ENCODE data around the gene CNKSR2. TPM values are rescaled to one million over a fixed set of nuclear protein-coding genes. Genes with fewer than 3 reads are reported as not detected.

Gene CNKSR2
- total RNA-seq, 1 experiment from 2014 or later: not detected

GRCh38 chrX:21678048-21678612 is 303.9 kb downstream of the CNKSR2 start:
- Mint-ChIP-seq H3K27me3 (ENCODE audit: unreplicated experiment) (no peaks in the 10 kb centered on the region), H3K27ac (ENCODE audit: unreplicated experiment) (peak overlapping the region; percentile 27), H3K36me3 (ENCODE audit: insufficient read depth, unreplicated experiment) (peaks cover 8% of the 10 kb centered on the region), H3K9me3 (ENCODE audit: low read depth, unreplicated experiment) (no peaks in the 10 kb centered on the region), H3K4me1 (ENCODE audit: low read depth, unreplicated experiment) (peaks cover 36% of the 10 kb centered on the region), H3K4me3 (ENCODE audit: low read depth, unreplicated experiment) (no peak overlapping the region)
- intact Hi-C loops (cut with micrococcal nuclease; ENCODE audit: unreplicated experiment): no loop called here
- DNase-seq: peak; percentile 43
- no peak for TF ChIP-seq CTCF (IDR thresholded peaks at IDR 0.05; ENCODE audit: unreplicated experiment)
- no TSS peak for BruUV-seq (replicated peaks)
- CTCF ChIA-PET: no interaction called here

GRCh38 chrX:21683941-21684340 is 309.7 kb downstream of the CNKSR2 start:
- Mint-ChIP-seq H3K4me1 (ENCODE audit: low read depth, unreplicated experiment) (no peaks in the 10 kb centered on the region), H3K9me3 (ENCODE audit: low read depth, unreplicated experiment) (no peaks in the 10 kb centered on the region), H3K4me3 (ENCODE audit: low read depth, unreplicated experiment) (no peak overlapping the region), H3K36me3 (ENCODE audit: insufficient read depth, unreplicated experiment) (no peaks in the 10 kb centered on the region), H3K27ac (ENCODE audit: unreplicated experiment) (no peak overlapping the region), H3K27me3 (ENCODE audit: unreplicated experiment) (no peaks in the 10 kb centered on the region)
- DNase-seq: no peak
- TF ChIP-seq CTCF (IDR thresholded peaks at IDR 0.05; ENCODE audit: unreplicated experiment): no peak
- CTCF ChIA-PET: no interaction called here
- no TSS peak for BruUV-seq (replicated peaks)
- intact Hi-C loops (cut with micrococcal nuclease; ENCODE audit: unreplicated experiment): no loop called here

- Mint-ChIP-seq H3K36me3 (ENCODE audit: insufficient read depth, unreplicated experiment) (no peaks in the 10 kb centered on the region), H3K9me3 (ENCODE audit: low read depth, unreplicated experiment) (peaks cover 2% of the 10 kb centered on the region), H3K4me1 (ENCODE audit: low read depth, unreplicated experiment) (no peaks in the 10 kb centered on the region), H3K4me3 (ENCODE audit: low read depth, unreplicated experiment) (no peak overlapping the region), H3K27ac (ENCODE audit: unreplicated experiment) (no peak overlapping the region), H3K27me3 (ENCODE audit: unreplicated experiment) (no peaks in the 10 kb centered on the region)
- no peak for DNase-seq
- TF ChIP-seq CTCF (IDR thresholded peaks at IDR 0.05; ENCODE audit: unreplicated experiment): no peak
- no TSS peak for BruUV-seq (replicated peaks)
- CTCF ChIA-PET: no interaction called here
- intact Hi-C loops (cut with micrococcal nuclease; ENCODE audit: unreplicated experiment): no loop called here
Measured at GRCh38 chrX:21691512-21692018, 317.3 kb downstream of the CNKSR2 start.

- CTCF ChIA-PET: no interaction called here
Measured at GRCh38 chrX:21698272-21698671, 324.1 kb downstream of the CNKSR2 start.

More at GRCh38 chrX:21698272-21698671, 324.1 kb downstream of the CNKSR2 start:
- no peak for DNase-seq
- Mint-ChIP-seq H3K9me3 (ENCODE audit: low read depth, unreplicated experiment) (no peaks in the 10 kb centered on the region), H3K27ac (ENCODE audit: unreplicated experiment) (no peak overlapping the region), H3K27me3 (ENCODE audit: unreplicated experiment) (no peaks in the 10 kb centered on the region), H3K4me1 (ENCODE audit: low read depth, unreplicated experiment) (no peaks in the 10 kb centered on the region), H3K36me3 (ENCODE audit: insufficient read depth, unreplicated experiment) (no peaks in the 10 kb centered on the region), H3K4me3 (ENCODE audit: low read depth, unreplicated experiment) (no peak overlapping the region)
- no peak for TF ChIP-seq CTCF (IDR thresholded peaks at IDR 0.05; ENCODE audit: unreplicated experiment)
- intact Hi-C loops (cut with micrococcal nuclease; ENCODE audit: unreplicated experiment): no loop called here
- no TSS peak for BruUV-seq (replicated peaks)

Measured in Calu3 (cell line).